HG03039 (cell line): ENCODE results near the gene ERVFRD-1.
"Not testable (repeated sequence)": the region's sequence is repeated elsewhere in the genome, so short reads cannot be mapped to it uniquely, and the experiment has no call there.

Source experiments
- ATAC-seq: cut with Tn5 transposase; IDR thresholded peaks from one replicate; pipeline ENCODE4 v1.9.1; 2021; ENCODE audit warnings: mild to moderate bottlenecking, moderate library complexity; ENCODE audit not compliant: unreplicated experiment

The ERVFRD-1 gene

GRCh38 chr6:11092668-11093375 lies 18.7 kb downstream of the ERVFRD-1 start:
- peak; percentile 24 for ATAC-seq

DNA sequence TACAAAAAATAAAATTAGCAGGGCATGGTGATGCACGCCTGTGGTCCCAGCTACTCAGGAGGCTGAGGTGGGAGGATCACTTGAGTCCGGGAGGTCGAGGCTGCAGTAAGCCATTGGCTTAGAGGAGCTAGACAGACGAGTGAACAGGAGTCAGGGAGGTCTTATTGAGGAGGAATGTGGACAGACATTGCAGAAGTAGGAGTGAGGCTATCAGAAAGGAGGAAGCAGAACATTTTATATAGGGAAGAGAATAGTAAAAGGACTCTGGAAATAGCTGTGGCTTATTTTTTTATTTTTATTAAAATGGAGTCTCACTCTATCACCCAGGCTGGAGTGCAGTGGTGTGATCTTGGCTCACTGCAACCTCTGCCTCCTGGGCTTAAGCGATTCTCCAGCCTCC lies 20.4 kb downstream of the ERVFRD-1 start:
- ATAC-seq = not testable (repeated sequence)

DNA sequence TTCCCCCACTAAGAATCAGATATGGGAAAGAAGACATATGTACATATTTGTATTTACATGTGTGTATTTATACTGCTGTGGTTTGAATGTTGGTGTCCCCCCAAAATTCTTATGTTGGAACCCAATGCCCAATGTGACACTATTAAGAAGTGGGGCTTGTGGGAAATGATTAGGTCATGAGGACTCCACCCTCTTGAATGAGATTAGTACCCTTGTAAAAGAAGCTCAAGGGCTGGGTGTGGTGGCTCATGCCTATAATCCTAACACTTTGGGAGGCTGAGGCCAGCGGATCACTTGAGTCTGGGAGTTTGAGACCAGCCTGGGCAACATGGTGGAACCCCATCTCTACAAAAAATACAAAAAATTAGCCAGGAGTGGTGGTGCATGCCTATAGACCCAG lies 21.8 kb downstream of the ERVFRD-1 start:
- no peak for ATAC-seq

DNA sequence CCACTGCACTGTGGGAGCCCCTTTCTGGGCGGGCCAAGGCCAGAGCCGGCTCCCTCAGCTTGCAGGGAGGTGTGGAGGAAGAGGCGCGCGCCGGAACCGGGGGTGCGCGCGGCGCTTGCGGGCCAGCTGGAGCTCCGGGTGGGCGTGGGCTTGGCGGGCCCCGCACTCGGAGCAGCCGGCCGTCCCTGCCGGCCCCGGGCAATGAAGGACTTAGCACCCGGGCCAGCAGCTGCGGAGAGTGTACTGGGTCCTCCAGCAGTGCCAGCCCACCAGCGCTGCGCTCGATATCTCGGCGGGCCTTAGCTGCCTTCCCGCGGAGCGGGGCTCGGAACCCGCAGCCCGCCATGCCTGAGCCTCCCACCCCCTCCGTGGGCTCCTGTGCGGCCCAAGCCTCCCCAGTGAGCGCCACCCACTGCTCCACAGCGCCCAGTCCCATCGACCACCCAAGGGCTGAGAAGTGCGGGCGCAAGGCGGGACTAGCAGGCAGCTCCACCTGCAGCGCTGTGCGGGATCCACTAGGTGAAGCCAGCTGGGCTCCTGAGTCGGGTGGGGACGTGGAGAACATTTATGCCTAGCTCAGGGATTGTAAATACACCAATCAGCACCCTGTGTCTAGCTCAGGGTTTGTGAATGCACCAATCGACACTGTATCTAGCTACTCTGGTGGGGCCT lies 24.2 kb downstream of the ERVFRD-1 start:
- ATAC-seq = not testable (repeated sequence)

DNA sequence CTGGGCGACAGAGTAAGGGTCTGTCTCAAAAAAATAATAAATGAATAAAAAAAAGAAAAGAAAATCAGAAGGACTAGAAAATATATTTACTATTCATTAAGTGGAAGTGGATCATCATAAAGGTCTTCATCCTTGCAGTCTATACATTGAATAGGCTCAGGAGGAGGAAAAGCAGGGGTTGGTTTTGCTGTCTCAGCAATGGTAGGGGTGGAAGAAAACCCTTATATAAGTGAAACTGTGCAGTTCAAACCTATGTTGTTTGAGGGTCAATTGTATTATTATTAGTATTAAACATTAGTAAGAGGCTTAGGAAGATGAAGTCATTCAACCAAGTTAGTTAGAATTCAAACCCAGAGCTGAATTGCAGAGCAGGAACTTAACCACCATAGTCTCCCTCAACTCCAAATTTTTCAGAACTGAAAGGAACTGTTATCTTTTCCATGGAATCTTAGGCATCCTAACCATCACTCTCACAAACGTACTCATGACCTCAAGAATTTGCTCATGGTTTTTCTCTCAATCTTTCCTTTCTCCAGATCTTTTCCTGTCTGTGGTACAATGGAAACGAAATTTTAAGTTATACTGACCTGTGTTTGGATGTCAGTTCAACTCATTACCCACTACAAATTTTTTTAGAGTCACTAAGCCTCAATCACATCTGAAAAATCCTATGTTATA lies 25.6 kb downstream of the ERVFRD-1 start:
- ATAC-seq = no peak

- ATAC-seq = no peak
Measured at GRCh38 chr6:11083956-11084355, 27.6 kb downstream of the ERVFRD-1 start.

- ATAC-seq = no peak
Measured at GRCh38 chr6:11083491-11083890, 28.0 kb downstream of the ERVFRD-1 start.

- ATAC-seq = no peak
Measured at GRCh38 chr6:11080296-11080695, 31.2 kb downstream of the ERVFRD-1 start.

DNA sequence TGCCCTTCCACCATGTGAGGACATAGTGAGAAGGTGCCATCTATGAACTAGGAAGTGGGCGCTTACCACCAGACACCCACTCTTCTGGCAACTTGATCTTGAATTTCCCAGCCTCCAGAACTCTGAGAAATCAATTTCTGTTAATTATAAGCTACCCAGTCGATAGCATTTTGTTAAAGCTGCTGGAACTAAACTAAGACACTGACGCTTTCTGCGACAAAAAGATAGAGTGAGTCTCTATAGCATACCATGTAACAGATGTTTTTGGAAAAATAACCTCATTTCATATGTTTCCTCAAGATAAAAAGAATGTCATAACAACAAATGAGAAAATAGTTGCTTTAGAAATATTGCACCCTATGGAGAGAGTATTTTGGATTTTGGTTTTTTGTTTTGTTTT lies 33.3 kb downstream of the ERVFRD-1 start:
- ATAC-seq = no peak

DNA sequence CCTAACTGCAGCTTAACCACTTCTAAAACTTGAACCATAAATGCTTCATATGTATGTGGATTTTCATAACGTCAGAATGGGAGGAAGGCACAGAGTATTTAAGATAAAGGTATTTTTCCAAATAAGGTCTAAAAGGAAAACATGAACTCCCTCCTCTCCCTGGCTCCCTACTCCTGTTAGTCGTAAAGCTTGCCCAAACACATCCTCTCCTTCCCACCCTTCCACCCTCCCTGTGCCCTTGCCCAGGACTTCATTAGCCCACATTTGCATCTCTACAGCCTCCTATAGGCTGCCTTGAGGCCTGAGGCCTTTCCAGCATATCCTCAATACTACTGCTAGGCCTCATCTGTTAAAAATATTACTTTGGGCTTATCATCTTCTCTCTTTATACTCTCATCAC lies 35.0 kb downstream of the ERVFRD-1 start:
- no peak for ATAC-seq

- ATAC-seq = no peak
Measured at GRCh38 chr6:11072101-11072500, 39.4 kb downstream of the ERVFRD-1 start.

- no peak for ATAC-seq
Measured at GRCh38 chr6:11069760-11070159, 41.8 kb downstream of the ERVFRD-1 start.

- ATAC-seq = no peak
Measured at GRCh38 chr6:11067348-11067747, 44.2 kb downstream of the ERVFRD-1 start.

GRCh38 chr6:11066505-11067347 lies 44.8 kb downstream of the ERVFRD-1 start:
- no peak for ATAC-seq

DNA sequence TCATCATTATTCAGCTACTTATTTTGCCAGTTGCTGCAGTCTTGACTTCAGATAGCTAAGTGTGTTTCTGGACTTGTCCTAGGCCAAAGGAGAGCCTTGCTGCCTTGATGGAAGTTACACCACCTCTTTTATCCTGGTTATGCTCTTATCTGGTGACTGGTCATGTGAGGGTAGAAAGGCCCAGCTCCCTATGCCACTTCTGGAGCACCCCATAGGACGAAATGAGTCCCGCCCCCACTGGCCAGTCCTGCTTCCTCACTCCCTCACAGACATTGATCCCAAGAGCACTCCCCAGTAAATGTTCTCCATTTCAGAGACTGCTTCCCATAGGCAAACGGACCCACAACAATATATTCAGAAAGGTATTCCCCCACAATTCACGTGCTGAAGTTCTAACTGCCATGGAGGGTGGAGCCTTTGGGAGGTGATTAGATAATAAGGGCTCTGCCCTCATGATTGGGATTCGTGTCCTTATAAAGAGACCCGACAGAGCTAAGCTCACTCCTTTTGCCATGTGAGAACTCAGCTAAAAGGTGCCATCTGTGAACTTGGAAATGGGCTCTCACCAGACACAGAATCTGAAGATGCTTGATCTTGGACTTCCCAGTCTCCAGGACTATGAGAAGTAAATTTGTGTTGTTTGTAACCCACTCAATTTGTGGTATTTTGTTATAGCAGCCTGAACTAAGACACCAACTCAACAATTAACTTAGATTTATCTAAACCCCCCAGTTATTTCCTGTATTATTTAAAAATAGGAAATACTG lies 45.9 kb downstream of the ERVFRD-1 start:
- ATAC-seq = no peak

- no peak for ATAC-seq
Measured at GRCh38 chr6:11064836-11065235, 46.7 kb downstream of the ERVFRD-1 start.

DNA sequence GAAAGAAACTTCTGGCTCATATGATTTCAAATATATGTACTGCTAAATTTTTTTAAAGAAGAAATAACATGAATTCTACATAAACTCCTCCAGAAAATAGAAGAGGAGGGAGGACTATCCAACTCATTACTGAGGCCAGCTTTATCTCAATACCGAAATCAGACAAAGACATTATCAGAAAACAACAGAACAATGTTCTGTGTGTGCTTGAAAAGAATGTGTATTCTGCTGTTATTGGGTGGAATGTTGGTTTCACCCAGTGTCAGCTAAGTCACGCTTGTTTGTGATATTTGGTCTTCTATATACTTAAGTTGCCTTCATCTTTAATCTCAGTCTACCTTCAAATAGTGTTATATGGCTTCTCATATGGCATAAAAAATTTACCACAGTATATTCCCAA lies 48.8 kb downstream of the ERVFRD-1 start:
- no peak for ATAC-seq

GRCh38 chr6:11062083-11062482 lies 49.4 kb downstream of the ERVFRD-1 start:
- no peak for ATAC-seq

DNA sequence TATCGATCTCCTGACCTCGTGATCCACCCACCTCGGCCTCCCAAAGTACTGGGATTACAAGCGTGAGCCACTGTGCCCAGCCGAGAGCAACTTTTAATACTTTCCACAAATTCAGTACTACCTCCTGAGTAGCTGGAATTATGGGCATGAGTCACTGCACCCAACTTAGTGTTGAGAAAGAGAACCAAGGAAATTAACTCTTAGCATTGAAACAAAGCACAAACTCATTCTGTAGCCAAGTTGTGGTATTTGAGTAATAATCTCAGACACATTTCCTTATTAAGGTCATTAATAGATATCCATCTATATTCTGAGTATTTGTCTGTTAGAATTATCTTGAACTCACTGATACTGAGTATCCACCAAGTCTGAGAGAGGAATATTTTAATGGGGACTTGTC lies 53.1 kb downstream of the ERVFRD-1 start:
- ATAC-seq = no peak

- no peak for ATAC-seq
Measured at GRCh38 chr6:11056871-11057270, 54.7 kb downstream of the ERVFRD-1 start.
